Occipital lobe (tissue), 2 donors: Measurements from ENCODE around the gene PLCH2. TPM values are rescaled to one million over a fixed set of nuclear protein-coding genes. Genes with fewer than 3 reads are reported as not detected.

Source experiments
- DNase-seq: peaks from one replicate; lab custom pipeline; 2025; lab: John Stamatoyannopoulos, UW
- total RNA-seq: library from RNA; depleted of rRNA; stranded (reverse); fragments of >200 nt; gene quantifications from one replicate; pipeline ENCODE4 v1.2.3, GENCODE V29; 2014

Gene PLCH2
- total RNA-seq, 1 donor from 2014 or later, result 4.2 TPM

- no peak for DNase-seq
Measured at GRCh38 chr1:2460996-2461751, 14.9 kb upstream of the PLCH2 start.

GRCh38 chr1:2462819-2463218 is 13.3 kb upstream of the PLCH2 start:
- DNase-seq, result no peak

DNA sequence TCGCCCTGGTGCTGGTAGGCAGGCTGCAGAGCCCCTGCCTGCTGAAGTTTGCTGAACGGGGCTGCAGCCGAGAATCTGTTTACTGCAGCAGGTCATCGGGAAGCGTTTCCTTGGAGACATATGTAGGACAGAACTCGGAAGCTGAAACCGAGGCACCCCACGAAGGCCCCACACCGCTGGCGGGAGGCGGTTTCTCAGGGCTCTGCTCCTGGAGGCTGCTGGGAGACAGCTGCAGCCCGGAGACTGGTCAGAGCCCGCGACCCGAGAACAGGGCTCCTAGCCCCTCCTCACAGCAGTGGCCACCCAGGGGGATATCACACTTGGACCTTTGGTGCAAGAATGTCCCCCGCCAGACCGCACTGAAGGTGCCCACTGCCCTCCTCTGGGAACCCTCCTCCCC is 12.7 kb upstream of the PLCH2 start:
- DNase-seq, result no peak

GRCh38 chr1:2465371-2466269 is 10.5 kb upstream of the PLCH2 start:
- no peak for DNase-seq

- no peak for DNase-seq
Measured at GRCh38 chr1:2466270-2466665, 9.8 kb upstream of the PLCH2 start.

- no peak for DNase-seq
Measured at GRCh38 chr1:2466958-2467554, 9.0 kb upstream of the PLCH2 start.

DNA sequence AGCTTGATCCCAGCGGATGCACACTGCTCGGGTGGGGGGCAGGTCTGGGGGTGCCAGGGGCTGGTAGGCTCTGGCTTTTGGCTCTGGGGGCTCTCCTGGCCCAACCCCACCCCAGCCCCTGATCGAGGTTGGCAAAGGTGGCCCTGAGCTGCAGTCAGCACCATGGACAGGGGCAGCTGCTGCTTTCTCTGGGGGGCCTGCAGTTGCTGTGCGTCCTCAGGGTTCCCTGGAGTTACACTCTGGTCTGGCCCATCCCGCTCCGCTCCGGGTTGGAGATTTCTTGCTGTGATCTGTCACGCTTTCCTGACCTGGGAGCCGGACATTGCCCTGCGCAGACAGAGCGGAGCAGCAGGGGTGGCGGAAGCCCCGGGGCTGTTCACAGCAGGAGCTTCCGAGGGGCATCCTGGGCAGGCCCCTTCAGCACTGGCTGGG is 8.0 kb upstream of the PLCH2 start:
- no peak for DNase-seq

GRCh38 chr1:2468540-2468939 is 7.5 kb upstream of the PLCH2 start:
- no peak for DNase-seq

DNA sequence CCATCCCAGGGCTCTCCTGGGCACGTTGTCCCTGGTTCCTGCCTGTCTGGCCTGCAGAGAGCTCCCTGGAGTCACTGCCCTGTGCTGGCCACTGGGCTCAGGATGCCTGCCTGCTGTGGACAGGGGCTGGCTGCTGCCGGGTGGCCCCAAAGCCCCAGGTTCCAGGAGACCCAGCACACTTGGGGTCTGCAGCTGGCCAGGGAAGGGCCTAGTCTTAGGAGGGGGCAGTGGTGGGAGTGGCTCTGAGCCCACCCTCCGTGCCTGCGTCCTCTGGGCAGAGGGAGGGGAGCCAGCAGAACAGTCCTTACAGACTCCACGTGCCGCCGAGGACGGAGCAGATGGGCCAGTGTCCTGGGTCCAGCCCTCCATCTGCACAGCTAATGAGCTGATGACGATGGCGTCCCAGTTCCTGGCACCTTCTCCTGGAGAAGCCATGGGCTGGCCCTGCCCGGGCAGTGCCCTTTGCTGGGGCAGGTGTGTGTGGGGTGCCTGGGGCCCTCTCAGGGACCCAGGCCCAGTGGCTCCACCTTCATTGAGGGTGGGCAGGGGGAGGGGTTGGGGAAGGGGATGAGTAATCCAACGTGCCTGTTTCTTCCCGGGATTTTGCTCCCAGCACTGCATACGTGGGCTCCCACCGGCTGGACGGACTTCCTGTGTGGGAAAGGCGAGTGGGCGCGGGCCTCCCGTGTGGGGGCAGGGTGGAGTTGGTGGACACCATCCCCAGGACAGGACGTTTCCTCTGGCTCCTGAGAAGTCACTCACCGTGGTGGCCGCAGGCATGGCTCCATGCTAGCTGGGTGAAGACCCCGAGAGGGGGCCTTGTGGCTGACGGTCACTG is 6.8 kb upstream of the PLCH2 start:
- DNase-seq, result no peak

DNA sequence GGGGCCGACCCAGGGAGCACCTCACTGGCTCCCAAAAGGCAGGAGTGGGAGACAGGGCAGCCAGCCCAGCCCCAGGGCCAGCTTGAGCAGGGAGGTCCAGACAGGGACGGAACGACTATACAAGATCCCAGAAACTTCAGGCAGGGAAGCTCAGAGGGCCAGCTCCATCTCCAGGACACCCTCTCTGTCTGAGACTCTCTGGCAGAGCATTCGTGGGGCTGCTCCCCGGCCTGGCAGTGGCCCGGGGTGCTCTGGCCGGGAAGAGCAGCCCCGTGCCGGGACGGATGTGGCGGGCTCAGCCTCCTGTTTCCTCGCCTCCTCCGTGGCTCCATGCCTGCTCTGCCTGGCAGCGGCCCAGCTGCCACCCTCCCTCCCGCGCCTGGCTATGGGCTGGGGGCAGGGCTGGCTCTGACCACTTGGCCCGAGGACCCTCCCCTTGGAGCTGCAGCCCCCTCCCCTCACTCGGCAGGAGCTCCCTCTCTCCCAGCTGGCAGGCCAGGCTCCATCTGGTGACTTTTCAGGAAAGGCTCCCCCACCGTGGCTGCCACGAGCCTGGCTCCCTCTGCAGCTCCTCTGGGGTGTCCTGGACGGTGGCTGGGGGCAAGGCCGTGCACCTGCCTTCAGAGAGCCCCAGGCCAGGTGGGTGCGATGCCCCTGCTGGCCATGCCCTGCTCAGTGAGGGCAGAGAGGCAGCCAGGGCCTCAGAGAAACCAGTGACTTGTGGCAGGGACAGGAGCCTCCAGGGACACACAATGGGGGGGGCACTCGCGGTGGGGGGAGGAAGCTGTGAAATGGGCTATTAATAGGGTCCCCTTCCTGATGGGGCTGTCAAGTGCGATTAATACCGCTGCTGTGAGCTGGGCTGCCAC is 5.6 kb upstream of the PLCH2 start:
- DNase-seq, result no peak

DNA sequence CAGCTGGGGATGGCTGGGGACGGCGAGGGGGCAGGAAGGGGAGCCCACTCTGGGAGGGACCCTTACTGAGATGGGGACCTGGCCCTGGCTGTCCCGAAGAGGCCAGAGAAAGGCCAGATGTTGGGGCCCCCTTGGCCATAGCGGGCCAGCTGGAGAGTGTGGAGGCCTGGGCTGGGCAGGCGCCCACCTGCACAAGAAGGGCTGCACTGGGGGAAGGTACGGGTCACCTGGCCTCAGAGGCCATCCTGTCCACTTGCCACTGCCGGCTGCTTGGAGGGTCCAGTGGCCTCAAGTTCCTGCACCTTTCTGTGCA is 5.0 kb upstream of the PLCH2 start:
- no peak for DNase-seq

GRCh38 chr1:2471587-2472001 is 4.5 kb upstream of the PLCH2 start:
- no peak for DNase-seq

GRCh38 chr1:2472109-2472508 is 4.0 kb upstream of the PLCH2 start:
- DNase-seq, result no peak

GRCh38 chr1:2472561-2473177 is 3.4 kb upstream of the PLCH2 start:
- no peak for DNase-seq

GRCh38 chr1:2473198-2473597 is 2.9 kb upstream of the PLCH2 start:
- DNase-seq, result no peak

GRCh38 chr1:2474104-2474844 is 1.8 kb upstream of the PLCH2 start:
- DNase-seq, result no peak

DNA sequence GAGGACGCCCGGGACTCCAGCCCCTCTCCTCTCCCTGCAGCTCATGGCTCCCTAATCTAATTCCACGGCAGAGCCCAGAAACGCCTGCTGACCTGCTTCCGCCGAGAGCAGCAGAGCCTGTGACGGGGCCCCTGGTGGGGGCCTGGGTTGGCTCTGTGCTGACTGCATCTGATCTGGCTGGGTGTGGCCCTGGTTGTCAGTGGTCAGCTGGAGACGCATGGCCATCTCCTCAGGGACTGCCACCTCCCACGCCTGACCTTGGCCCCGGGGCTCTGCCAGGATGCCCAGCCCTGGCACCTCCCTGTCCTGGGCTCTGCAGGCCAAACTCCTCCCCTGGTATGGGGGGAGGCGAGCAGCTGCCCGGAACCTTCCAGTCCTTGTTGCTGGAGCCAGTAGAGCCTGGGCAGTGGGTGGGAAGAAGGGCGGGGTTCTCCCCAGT is 1.1 kb upstream of the PLCH2 start:
- DNase-seq, result no peak

- no peak for DNase-seq
Measured at GRCh38 chr1:2475571-2475970, 518 bp upstream of the PLCH2 start.

GRCh38 chr1:2477309-2477708 is 1.2 kb downstream of the PLCH2 start:
- DNase-seq, result no peak
